ENCODE results near the gene OSER1.

OSER1 gene

DNA sequence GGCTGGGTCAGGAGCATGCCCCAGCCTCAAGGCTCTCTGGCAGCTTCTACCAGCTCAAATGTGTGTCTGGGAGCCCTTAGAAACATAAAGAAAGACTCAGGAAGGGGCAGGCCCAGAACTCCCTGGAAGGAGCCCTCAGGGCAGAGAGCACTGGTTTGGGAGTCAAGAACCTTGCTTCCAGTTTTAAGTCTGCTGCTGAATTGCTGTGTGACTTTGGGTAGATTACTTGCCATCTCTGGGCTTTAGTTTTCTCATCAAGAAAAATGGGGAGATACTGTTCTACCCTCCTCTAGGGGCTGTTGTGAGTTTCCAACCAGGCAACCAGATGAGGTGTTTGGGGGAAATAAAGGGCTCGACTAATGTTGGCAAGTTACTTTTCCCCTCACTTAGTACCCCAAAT, 45.4 kb upstream of the OSER1 start:
- TF ChIP-seq, protein P1, sequence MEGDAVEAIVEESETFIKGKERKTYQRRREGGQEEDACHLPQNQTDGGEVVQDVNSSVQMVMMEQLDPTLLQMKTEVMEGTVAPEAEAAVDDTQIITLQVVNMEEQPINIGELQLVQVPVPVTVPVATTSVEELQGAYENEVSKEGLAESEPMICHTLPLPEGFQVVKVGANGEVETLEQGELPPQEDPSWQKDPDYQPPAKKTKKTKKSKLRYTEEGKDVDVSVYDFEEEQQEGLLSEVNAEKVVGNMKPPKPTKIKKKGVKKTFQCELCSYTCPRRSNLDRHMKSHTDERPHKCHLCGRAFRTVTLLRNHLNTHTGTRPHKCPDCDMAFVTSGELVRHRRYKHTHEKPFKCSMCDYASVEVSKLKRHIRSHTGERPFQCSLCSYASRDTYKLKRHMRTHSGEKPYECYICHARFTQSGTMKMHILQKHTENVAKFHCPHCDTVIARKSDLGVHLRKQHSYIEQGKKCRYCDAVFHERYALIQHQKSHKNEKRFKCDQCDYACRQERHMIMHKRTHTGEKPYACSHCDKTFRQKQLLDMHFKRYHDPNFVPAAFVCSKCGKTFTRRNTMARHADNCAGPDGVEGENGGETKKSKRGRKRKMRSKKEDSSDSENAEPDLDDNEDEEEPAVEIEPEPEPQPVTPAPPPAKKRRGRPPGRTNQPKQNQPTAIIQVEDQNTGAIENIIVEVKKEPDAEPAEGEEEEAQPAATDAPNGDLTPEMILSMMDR (conservative IDR thresholded peaks at IDR 0.05; ENCODE audit: low read length): no peak
- TF ChIP-seq EZH2phosphoT487 (IDR thresholded peaks at IDR 0.05; ENCODE audit: borderline replicate concordance): no peak
- Histone ChIP-seq H2AFZ (ENCODE audit: low read length) (no peak overlapping the region), H3K9ac (ENCODE audit: low read depth, low read length, poor library complexity, severe bottlenecking) (no peak overlapping the region), H3K4me2 (ENCODE audit: low read depth, low read length, poor library complexity, severe bottlenecking) (no peak overlapping the region), H3K79me2 (ENCODE audit: insufficient read depth, low read length) (no peaks in the 10 kb centered on the region), H3K36me3 (ENCODE audit: insufficient read depth, low read length) (no peaks in the 10 kb centered on the region), H3K9me3 (ENCODE audit: insufficient read depth, low read depth, low read length) (no peaks in the 10 kb centered on the region), H3K4me3 (ENCODE audit: low read length, poor library complexity, severe bottlenecking) (no peak overlapping the region), H3F3A (ENCODE audit: low read depth) (no peaks in the 10 kb centered on the region), H3K27me3 (ENCODE audit: insufficient read depth, low read length, poor library complexity, severe bottlenecking) (no peaks in the 10 kb centered on the region), H4K20me1 (ENCODE audit: insufficient read depth, low read length, poor library complexity, severe bottlenecking) (no peaks in the 10 kb centered on the region), H3K9me2 (replicated peaks; ENCODE audit: low read depth, low read length) (no peaks in the 10 kb centered on the region), H3K4me1 (ENCODE audit: insufficient read depth, low read length, poor library complexity, severe bottlenecking) (no peaks in the 10 kb centered on the region)

DNA sequence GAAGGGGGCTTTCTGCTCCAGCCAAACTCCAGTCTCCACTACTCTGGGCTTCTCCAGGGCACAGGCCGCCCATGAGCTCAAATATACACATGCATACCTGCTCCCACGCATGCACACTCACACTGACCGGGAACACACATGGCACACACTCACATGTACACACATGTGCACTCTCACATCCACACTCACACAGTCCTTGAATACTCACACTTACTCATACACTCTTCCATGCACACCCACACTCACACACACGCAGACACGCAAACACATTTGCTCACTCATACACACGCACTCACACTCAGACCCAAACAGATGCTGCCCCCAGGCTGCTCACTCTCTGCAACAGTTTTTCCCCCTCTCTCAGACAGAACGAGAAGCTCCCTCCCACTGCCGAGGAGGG, 43.5 kb upstream of the OSER1 start:
- Histone ChIP-seq H3K9me3 (ENCODE audit: insufficient read depth, low read depth, low read length) (no peaks in the 10 kb centered on the region), H3K36me3 (ENCODE audit: insufficient read depth, low read length) (no peaks in the 10 kb centered on the region), H3K4me3 (ENCODE audit: low read length, poor library complexity, severe bottlenecking) (no peak overlapping the region), H3K4me2 (ENCODE audit: low read depth, low read length, poor library complexity, severe bottlenecking) (no peak overlapping the region), H3K4me1 (ENCODE audit: insufficient read depth, low read length, poor library complexity, severe bottlenecking) (no peaks in the 10 kb centered on the region), H3K27me3 (ENCODE audit: insufficient read depth, low read length, poor library complexity, severe bottlenecking) (no peaks in the 10 kb centered on the region), H2AFZ (ENCODE audit: low read length) (no peak overlapping the region), H3K79me2 (ENCODE audit: insufficient read depth, low read length) (no peaks in the 10 kb centered on the region), H4K20me1 (ENCODE audit: insufficient read depth, low read length, poor library complexity, severe bottlenecking) (no peaks in the 10 kb centered on the region), H3K9me2 (replicated peaks; ENCODE audit: low read depth, low read length) (no peaks in the 10 kb centered on the region), H3F3A (ENCODE audit: low read depth) (no peaks in the 10 kb centered on the region), H3K9ac (ENCODE audit: low read depth, low read length, poor library complexity, severe bottlenecking) (no peak overlapping the region)
- TF ChIP-seq, protein P1 (conservative IDR thresholded peaks at IDR 0.05; ENCODE audit: low read length): no peak
- no peak for TF ChIP-seq EZH2phosphoT487 (IDR thresholded peaks at IDR 0.05; ENCODE audit: borderline replicate concordance)

DNA sequence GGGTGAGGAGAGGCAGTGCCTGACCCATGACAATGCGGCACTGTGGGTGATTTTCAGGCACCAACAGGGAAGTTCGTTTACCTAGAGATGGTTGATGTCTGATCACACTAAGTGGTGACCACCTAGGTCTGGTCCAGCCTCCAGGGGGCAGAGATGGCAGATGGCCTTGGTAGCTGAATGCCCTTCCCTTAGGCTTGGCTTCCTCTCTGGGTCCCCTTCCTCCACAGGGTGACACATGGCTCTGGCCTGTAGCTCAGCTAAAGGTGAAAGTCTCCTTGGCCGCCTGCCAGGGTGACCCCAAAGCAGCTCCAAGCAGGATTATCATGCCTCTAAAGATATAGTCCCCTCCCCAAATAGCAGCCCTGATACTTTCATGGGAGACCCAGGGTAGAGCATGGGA, 43.0 kb upstream of the OSER1 start:
- no peaks in the 10 kb centered on the region for H3K9me2 ChIP-seq (replicated peaks; ENCODE audit: low read depth, low read length)
- no peaks in the 10 kb centered on the region for H3K36me3 ChIP-seq (ENCODE audit: insufficient read depth, low read length)
- no peak overlapping the region for H3K4me3 ChIP-seq (ENCODE audit: low read length, poor library complexity, severe bottlenecking)
- TF ChIP-seq, protein P1 (conservative IDR thresholded peaks at IDR 0.05; ENCODE audit: low read length): peak; percentile 32
- TF ChIP-seq EZH2phosphoT487 (IDR thresholded peaks at IDR 0.05; ENCODE audit: borderline replicate concordance): no peak
- no peaks in the 10 kb centered on the region for H3K4me1 ChIP-seq (ENCODE audit: insufficient read depth, low read length, poor library complexity, severe bottlenecking)
- H2AFZ ChIP-seq (ENCODE audit: low read length): no peak overlapping the region
- no peak overlapping the region for H3K4me2 ChIP-seq (ENCODE audit: low read depth, low read length, poor library complexity, severe bottlenecking)
- H3K27me3 ChIP-seq (ENCODE audit: insufficient read depth, low read length, poor library complexity, severe bottlenecking): no peaks in the 10 kb centered on the region
- no peaks in the 10 kb centered on the region for H3K79me2 ChIP-seq (ENCODE audit: insufficient read depth, low read length)
- H3K9ac ChIP-seq (ENCODE audit: low read depth, low read length, poor library complexity, severe bottlenecking): no peak overlapping the region
- no peaks in the 10 kb centered on the region for H3K9me3 ChIP-seq (ENCODE audit: insufficient read depth, low read depth, low read length)
- H4K20me1 ChIP-seq (ENCODE audit: insufficient read depth, low read length, poor library complexity, severe bottlenecking): no peaks in the 10 kb centered on the region
- no peaks in the 10 kb centered on the region for H3F3A ChIP-seq (ENCODE audit: low read depth)

Measured in Loucy (cell line).